ENCODE results near the gene C9orf152.
"Not testable (repeated sequence)": the region's sequence is repeated elsewhere in the genome, so short reads cannot be mapped to it uniquely, and the experiment has no call there.

The C9orf152 gene

DNA sequence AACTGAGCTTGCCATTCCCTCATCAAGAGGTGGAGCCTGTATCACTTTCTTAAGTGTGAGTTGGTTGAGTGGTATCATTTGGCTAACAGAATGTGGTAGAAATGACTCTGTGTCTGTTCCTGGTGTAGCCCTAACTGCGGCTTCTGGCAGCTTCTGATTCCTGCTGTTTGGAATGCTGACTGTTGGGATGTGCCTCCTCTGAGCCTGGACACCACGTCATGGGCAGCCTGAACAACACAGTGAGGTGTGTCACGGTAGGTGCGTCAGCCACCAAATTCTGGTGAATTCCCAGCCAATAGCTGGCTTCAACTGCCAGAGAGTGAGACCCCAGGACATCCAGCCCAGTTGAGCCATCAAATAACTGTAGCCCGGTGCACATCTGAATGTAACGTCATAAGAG lies 6.1 kb upstream of the C9orf152 start:
- no peak for DNase-seq

DNA sequence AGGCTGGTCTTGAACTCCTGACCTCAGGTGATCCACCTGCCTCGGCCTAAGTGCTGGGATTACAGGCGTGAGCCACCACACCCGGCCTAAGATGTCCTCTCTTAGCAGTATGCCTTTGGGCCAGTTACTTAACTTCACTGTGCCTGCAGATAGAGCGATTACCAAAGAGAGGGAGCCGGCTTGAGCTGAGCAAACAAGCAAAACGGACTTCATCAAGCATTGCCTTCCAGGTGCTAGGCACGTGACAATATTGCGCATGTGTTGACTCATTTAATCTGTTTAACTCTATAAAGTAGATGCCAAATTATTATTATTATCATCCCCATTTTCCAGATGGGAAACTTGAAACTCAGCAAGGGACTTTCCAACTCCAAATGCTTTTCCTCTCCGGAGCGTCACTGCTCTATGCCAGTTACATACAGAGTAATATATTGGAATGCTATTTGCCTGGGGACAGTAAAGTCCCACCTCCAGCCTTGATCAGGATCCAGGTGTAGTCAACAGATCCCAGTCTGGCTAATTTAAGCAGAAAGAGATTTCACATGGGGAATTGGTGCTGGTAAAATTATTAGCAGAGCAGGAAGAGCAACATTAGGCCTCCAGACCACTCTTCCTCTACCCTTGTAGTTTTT lies 5.6 kb upstream of the C9orf152 start:
- no peak for DNase-seq

DNA sequence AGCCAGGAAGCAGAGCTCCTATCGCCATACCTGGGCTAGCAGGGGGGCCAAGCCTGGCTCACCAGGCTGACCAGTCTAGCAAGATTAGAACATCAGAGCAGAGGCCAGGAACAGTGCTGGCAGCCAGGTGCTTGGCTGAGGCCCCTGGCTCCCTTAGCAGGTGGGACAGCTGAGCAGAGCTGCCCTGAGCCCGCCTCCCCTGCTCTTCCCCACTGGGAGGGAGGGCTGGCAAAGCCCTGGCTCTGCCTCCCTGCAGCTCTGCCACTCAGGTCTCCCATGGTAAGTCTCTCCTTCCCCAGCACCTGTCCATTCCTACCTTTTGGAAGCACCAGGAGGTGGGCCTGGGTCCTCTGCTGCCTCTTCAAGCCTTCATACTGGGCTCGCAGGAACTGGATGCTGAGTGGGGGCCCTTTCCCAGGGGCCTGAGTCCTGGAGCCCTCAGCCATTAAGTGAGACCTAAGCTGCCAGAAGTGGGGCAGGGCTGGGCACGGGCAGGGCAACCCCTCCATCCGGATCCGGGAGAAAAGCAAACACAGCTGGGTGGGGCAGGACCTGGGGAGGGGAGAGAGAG lies 803 bp downstream of the C9orf152 start:
- DNase-seq, result no peak

DNA sequence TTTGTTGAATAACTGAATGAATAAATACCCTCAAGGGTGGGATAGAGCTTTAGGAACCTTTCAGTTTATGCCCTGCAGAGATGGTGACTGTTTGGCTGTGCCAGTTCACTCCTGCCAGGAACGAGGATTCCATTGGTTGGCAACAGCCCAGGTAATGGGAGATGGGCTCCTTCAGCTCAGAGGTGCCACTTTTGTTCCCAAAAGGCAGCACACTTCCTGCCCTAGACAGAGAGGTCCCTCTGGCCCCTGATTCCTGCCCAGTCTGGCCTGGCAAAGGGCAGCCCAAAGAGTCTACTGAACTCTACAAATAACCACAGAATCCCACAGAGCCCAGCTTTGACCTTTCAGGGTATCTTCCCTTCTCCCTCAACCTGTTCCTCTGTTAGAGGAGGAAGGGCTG lies 1.6 kb downstream of the C9orf152 start:
- no peak for DNase-seq

GRCh38 chr9:110205612-110206011 lies 2.3 kb downstream of the C9orf152 start:
- not testable (repeated sequence) for DNase-seq

DNA sequence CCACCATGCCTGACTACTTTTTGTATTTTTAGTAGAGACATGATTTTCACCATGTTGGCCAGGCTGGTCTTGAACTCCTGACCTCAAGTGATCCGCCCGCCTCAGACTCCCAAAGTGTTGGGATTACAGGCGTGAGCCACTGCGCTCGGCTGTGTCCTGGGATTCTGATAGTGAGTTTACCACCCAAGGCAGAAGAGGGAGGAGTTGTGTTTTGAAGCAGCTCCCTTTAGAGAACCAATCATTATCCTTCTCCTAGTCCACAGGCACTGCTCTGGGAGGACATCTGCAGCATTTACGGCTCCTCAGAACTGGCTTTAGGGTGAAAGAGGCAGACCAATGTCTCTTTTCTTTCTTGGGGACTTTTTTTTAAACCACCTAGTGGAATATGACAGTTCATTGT lies 5.7 kb downstream of the C9orf152 start:
- DNase-seq, result no peak

GRCh38 chr9:110199643-110200042 lies 8.3 kb downstream of the C9orf152 start:
- no peak for DNase-seq

- no peak for DNase-seq
Observed at GRCh38 chr9:110198357-110198756, 9.6 kb downstream of the C9orf152 start.

DNA sequence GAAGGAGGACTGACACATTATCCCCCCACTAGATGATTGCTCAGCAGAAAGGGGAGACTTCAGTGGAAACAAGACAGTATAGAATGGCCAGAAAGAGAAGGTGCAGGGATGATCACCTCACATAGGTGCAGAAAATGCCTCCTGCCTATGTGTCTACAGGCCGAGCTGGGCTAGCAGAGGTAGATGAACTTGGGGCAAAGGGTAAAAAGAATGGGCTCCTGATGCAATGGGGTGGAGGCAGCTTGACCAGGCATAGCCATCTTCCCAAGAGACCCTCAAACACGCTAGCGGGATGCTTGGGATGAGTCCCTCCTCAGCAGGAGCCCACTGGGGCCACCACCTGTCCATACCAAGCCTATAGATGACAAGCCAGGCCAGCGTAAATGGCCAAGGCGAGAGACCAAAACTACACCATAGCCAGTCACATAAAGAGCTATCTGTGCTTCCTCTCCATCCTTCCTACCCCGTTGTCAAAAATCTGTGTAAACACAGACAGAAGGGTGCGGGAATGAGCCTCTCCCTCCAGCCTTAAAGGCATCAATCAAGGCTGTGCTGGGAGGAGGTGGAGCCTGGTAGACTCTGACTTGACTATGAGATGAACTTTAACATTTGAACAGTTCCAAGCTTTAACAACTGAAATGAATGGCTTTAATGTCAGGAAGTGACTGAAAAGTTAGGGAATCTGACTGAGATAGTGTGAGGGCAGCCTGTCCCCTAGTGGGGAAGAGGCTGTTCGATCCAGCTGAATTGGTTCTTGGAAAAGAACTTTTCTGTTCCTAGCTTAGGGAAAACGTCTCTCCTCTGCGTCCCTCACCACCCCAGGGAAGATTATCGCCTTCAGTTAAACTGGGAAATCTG lies 10.4 kb downstream of the C9orf152 start:
- DNase-seq, result no peak

- not testable (repeated sequence) for DNase-seq
Observed at GRCh38 chr9:110196084-110196499, 11.9 kb downstream of the C9orf152 start.

DNA sequence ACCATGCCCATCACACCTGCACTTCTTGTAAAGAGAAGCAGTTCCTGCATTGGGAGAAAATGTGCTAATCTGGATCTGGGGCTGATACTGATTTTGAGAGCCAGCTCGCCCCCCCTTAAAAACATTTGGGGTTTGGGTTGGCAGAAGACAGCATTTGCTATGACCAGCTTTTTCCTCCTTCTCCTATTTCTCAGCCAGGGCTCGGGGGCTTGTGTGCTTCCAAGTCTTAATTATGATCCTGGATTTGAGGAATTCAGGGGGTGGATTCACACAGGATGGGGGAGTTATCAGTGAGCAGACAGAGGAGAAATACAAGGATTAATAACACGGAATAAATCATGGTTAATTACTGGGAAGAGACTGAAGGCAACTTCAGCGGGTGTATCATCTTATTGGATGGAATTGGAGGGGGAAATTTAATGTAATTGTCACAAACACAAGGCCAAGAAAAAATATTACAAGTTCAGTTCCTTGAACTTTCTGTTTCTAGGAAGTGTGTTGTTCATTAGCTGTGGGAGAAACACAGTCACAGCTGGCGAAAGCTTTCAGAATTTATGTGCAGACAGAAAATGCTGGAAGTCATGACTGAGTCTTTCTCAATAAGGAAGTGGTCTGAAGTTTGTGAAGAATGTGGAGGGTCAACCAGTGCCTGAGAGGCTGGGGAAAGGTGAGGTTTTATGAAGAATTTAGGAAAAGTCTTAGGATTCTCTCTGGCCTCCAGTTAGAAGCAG lies 15.3 kb downstream of the C9orf152 start:
- peak; percentile 38 to 45 for DNase-seq

- DNase-seq, result no peak
Observed at GRCh38 chr9:110191615-110192014, 16.3 kb downstream of the C9orf152 start.

GRCh38 chr9:110189559-110190320 lies 18.2 kb downstream of the C9orf152 start:
- DNase-seq, result no peak

DNA sequence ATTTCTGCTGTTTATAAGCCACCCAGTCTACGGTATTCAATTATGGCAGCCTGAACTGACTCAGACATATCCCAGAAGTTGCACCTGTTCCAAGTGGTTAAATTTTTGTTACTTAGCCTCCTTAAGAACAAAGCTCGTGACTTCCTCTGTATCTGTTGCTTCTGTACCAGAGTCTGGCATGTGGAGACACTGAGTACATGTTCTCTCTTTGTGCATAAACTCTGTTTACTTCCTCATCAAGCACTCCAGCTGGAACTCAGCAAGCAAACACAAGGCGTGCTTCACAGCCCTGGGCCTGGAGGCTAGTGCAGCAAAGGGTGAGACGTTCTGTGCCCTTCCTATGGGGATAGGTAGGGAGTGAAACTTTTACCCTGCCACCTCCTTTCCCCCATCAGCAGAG lies 19.0 kb downstream of the C9orf152 start:
- peak; percentile 50 to 52 for DNase-seq

GRCh38 chr9:110188101-110188500 lies 19.9 kb downstream of the C9orf152 start:
- no peak for DNase-seq

- no peak for DNase-seq
Observed at GRCh38 chr9:110187126-110187525, 20.8 kb downstream of the C9orf152 start.

- no peak for DNase-seq
Observed at GRCh38 chr9:110186254-110186653, 21.7 kb downstream of the C9orf152 start.

DNA sequence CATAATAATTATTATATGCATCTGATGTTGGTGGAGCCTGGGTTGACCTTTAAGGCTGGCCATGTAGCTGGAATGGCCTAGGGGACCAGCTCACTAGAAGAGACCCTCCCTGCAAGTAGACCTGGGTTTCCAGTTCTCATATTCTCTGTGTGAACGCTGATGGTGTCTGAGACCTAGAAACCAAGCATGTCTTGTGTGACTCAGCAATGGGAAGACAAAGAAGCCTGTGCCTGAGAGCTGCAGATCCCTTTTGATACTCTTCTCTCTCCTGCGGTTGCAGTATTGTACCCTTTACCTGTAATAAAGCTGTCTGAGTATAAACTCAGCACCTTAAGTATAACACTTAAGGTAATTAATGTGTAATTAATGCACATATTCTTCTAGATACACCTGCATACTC lies 22.2 kb downstream of the C9orf152 start:
- no peak for DNase-seq

DNA sequence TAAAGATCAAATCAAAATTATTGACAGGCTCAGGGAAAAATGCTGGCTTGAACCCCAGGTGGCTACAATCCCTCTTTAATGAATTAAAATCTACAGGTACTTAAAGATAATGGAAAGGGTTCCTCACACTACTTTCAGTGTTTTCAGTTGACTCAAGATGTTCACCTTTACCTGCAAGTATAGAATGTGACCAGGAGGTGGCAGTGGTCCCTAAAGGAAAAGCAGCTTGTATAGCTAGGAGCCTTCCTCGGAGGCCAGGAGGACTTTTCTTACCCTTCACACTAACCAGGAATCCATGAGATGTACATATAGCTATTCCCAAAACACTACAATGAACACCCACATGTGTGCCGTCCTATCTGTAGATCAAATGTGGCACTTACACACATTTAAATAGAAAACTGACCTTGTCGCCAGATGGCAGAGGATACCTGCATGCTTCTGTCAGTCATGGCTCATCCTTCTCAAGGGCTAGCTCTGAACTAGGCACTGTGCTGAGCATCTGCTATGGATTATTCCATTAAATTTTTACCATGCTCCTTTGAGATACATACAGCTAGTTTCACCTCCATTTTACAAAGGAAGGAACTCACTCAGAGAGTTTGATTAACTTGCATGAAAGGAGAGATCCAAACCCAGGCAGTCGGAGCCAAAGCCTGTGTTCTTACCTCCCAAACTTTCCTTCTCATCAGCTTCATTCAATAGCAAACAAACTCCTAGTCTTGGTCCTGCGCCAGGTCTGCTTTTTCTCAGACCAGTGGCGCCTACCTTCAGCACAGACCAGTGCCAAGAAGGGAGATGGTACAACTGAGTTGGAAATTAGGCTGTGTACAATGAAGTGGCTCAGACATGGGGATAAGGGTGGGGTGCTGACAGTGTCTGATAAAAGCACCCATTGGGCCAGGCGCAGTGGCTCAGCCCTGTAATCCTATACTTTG lies 24.5 kb downstream of the C9orf152 start:
- peak; percentile 66 to 71 for DNase-seq

DNA sequence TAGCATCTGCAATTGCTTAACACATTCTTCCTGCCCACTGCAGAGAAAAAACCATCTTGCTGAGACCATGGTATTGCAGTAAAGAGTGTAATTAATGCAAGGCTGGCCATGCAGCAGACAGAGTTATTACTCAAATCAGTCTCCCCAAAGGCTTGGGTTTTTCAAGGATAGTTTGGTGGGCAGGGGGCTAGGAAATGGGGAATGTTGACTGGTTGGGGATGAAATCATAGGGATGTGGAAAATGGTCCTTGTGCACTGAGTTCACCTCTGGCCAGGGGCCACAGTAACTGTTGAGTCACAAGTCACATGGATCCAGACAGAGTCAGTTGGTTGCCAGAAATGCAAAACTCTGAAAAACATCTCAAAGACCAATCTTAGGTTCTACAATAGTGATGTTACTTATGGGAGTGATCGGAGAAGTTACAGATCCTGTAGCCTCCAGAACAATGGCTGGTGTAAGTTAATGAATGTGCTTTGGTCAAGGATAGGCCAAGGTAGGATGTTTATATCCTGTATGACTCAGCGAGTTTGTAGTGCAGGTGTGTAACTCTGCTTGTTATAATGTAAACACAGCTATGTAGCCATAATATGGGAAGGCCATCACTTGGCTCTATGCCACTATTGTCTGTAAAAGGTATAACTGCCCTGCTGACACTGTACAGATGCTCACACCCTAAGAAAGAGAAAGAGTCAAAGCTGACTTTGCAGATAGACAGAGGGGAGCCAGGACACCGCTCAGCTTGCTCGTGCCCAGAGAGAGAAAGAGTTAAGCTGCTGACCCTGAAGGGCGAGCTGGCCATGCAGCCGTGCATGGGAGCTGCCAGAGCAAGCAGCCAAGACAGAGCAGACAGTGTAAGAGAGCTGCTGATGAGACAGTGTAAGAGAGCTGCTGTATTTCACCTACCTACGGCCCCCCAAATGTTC lies 27.2 kb downstream of the C9orf152 start:
- DNase-seq, result peak; percentile 51 to 54
